ENCODE data around the gene ZNF689.

GRCh38 chr16:30553393-30553899, 56.7 kb downstream of the ZNF689 start:
- TF ChIP-seq EZH2 (IDR thresholded peaks at IDR 0.05) (no peak), POLR2AphosphoS5 (IDR thresholded peaks at IDR 0.05; ENCODE audit: borderline replicate concordance, low read depth, low read length) (no peak)
